CD4-positive, alpha-beta memory T cell (primary cell): ENCODE measurements around the gene RNF4. TPM values are rescaled to one million over a fixed set of nuclear protein-coding genes. Genes with fewer than 3 reads are reported as not detected.

ENCODE experiments used
- CTCF ChIA-PET: fragments of 350-600 bp; sonication (Branson Sonifier 250); formaldehyde crosslinking; loops from one replicate; lab custom pipeline; 2021; ENCODE audit warnings: inconsistent platforms; ENCODE audit not compliant: partially characterized antibody; lab: Charles Lee
- POLR2A ChIA-PET: fragments of 350-600 bp; sonication (Branson Sonifier 250); formaldehyde crosslinking; loops from one replicate; lab custom pipeline; 2021; ENCODE audit not compliant: partially characterized antibody; lab: Charles Lee
- DNase-seq, 5 donors: peaks; one replicate each; pipeline versions ENCODE4 v3.0.0 to v3.0.0-alpha.2; 2020 to 2022; ENCODE audit warnings: mixed read lengths in 1 of 5
- H3K27ac ChIP-seq: one replicate; pipeline ENCODE4 v1.7.0; 2013; ENCODE audit warnings: low read depth, low read length
- H3K27me3 ChIP-seq: 2 replicates; pipeline ENCODE4 v1.7.0; 2013; ENCODE audit warnings: mild to moderate bottlenecking, low read length, moderate library complexity; ENCODE audit not compliant: insufficient read depth
- H3K36me3 ChIP-seq: 2 replicates; pipeline ENCODE4 v1.7.0; 2013; ENCODE audit warnings: mild to moderate bottlenecking, low read length, moderate library complexity; ENCODE audit not compliant: insufficient read depth
- H3K4me1 ChIP-seq: 2 replicates; pipeline ENCODE4 v1.7.0; 2013; ENCODE audit warnings: mild to moderate bottlenecking, low read length, moderate library complexity; ENCODE audit not compliant: insufficient read depth
- H3K4me3 ChIP-seq, 2 donors: one replicate each; pipeline ENCODE4 v1.7.0; 2013; ENCODE audit warnings: low read length in 2 of 2, mild to moderate bottlenecking in 1 of 2
- H3K9me3 ChIP-seq, 2 donors: one replicate each; pipeline ENCODE4 v1.7.0; 2013; ENCODE audit warnings: low read length in 2 of 2, control low read depth in 1 of 2; ENCODE audit not compliant: control insufficient read depth in 1 of 2
- H3K27ac Mint-ChIP-seq, 7 donors: one replicate each; pipeline ENCODE4 v1.8.0; 2020 to 2021; ENCODE audit warnings: mixed read lengths in 7 of 7, mild to moderate bottlenecking in 6 of 7, inconsistent platforms in 3 of 7, moderate library complexity in 3 of 7
- H3K27me3 Mint-ChIP-seq, 2 donors: one replicate each; pipeline ENCODE4 v1.8.0; 2020 to 2021; ENCODE audit warnings: mixed read lengths in 2 of 2
- H3K36me3 Mint-ChIP-seq, 2 donors: one replicate each; pipeline ENCODE4 v1.8.0; 2020 to 2021; ENCODE audit warnings: mixed read lengths in 2 of 2, inconsistent platforms in 1 of 2, mild to moderate bottlenecking in 1 of 2
- H3K4me1 Mint-ChIP-seq, 4 donors: one replicate each; pipeline ENCODE4 v1.8.0; 2020 to 2021; ENCODE audit warnings: mixed read lengths in 4 of 4, mild to moderate bottlenecking in 1 of 4
- H3K4me3 Mint-ChIP-seq, 8 donors: one replicate each; pipeline ENCODE4 v1.8.0; 2020 to 2021; ENCODE audit warnings: mixed read lengths in 8 of 8, mild to moderate bottlenecking in 7 of 8, moderate library complexity in 6 of 8, inconsistent platforms in 3 of 8
- H3K9me3 Mint-ChIP-seq, 8 donors: one replicate each; pipeline ENCODE4 v1.8.0; 2020 to 2021; ENCODE audit warnings: mixed read lengths in 8 of 8, mild to moderate bottlenecking in 5 of 8, inconsistent platforms in 3 of 8, moderate library complexity in 1 of 8
- intact Hi-C: fragments of 100-400 bp; cut with micrococcal nuclease; formaldehyde crosslinking; loops from one replicate; pipeline ENCODE4 v1.15.1; 2023
- polyA plus RNA-seq, 2 donors: library from polyadenylated mRNA; unstranded; fragments of 300-500 nt; fragmentation: Illumina TruSeq; gene quantifications; one replicate each; pipeline ENCODE4 v1.2.3, GENCODE V29; 2021
- total RNA-seq, 2 experiments: library from RNA; stranded (reverse); gene quantifications; one replicate each; pipeline ENCODE4 v1.2.3, GENCODE V29; 2021

RNF4 gene
- total and polyA plus RNA-seq, 4 experiments from 2014 or later = 68.0 to 105 (median 99.0) TPM

- Mint-ChIP-seq H3K4me1 (peaks cover 14 to 62% (median 28%) of the 10 kb centered on the region in 4 donors), H3K36me3 (no peaks in the 10 kb centered on the region), H3K27ac (no peak overlapping the region), H3K4me3 (no peak overlapping the region), H3K27me3 (no peaks in the 10 kb centered on the region), H3K9me3 (no peaks in the 10 kb centered on the region)
- ChIA-PET CTCF (interaction anchor here (1.5 kb wide), 1 partner anchor 333 kb away, joined by 4 read pairs; no protein-coding TSS in a partner anchor), POLR2A (no interaction called here)
- intact Hi-C loops = no loop called here
- H3K9me3 ChIP-seq = no peaks in the 10 kb centered on the region
- peaks cover 30% of the 10 kb centered on the region for H3K4me1 ChIP-seq
- no peaks in the 10 kb centered on the region for H3K36me3 ChIP-seq
- H3K27ac ChIP-seq = no peak overlapping the region
- no peak for DNase-seq
- H3K27me3 ChIP-seq = no peaks in the 10 kb centered on the region
- no peak overlapping the region for H3K4me3 ChIP-seq
Observed at GRCh38 chr4:2552806-2553205, 83.9 kb downstream of the RNF4 start.

- Mint-ChIP-seq H3K4me1 (peaks cover 27 to 69% (median 39%) of the 10 kb centered on the region in 4 donors), H3K27me3 (no peaks in the 10 kb centered on the region), H3K27ac (no peak overlapping the region), H3K4me3 (no peak overlapping the region), H3K9me3 (peaks cover 0 to 2% (median 0%) of the 10 kb centered on the region in 8 donors), H3K36me3 (peaks cover 9 to 25% of the 10 kb centered on the region in 2 donors)
- ChIA-PET CTCF (interaction anchor here (1.5 kb wide), 1 partner anchor 11 kb away, joined by 4 read pairs; no protein-coding TSS in a partner anchor), POLR2A (no interaction called here)
- Histone ChIP-seq H3K4me3 (no peak overlapping the region), H3K27ac (no peak overlapping the region), H3K36me3 (no peaks in the 10 kb centered on the region), H3K4me1 (peaks cover 18% of the 10 kb centered on the region), H3K9me3 (no peaks in the 10 kb centered on the region), H3K27me3 (no peaks in the 10 kb centered on the region)
- intact Hi-C loops = no loop called here
- no peak for DNase-seq
Observed at GRCh38 chr4:2558301-2558700, 89.4 kb downstream of the RNF4 start.

GRCh38 chr4:2560167-2560566, 91.3 kb downstream of the RNF4 start:
- Histone ChIP-seq H3K4me1 (peaks cover 5% of the 10 kb centered on the region), H3K27me3 (no peaks in the 10 kb centered on the region), H3K9me3 (no peaks in the 10 kb centered on the region), H3K27ac (no peak overlapping the region), H3K4me3 (no peak overlapping the region), H3K36me3 (no peaks in the 10 kb centered on the region)
- Mint-ChIP-seq H3K4me1 (peaks cover 24 to 67% (median 38%) of the 10 kb centered on the region in 4 donors), H3K4me3 (no peak overlapping the region), H3K9me3 (peaks cover 0 to 2% (median 0%) of the 10 kb centered on the region in 8 donors), H3K27me3 (no peaks in the 10 kb centered on the region), H3K27ac (peak overlapping the region in 3 of 7 donors; percentile 0 to 65 (median 32)), H3K36me3 (peaks cover 16 to 35% of the 10 kb centered on the region in 2 donors)
- intact Hi-C loops = no loop called here
- POLR2A ChIA-PET = no interaction called here
- no peak for DNase-seq
- CTCF ChIA-PET = no interaction called here

Other genes with a start within 250 kb of the RNF4 start
- gene HAUS3, start 227.0 kb upstream of the RNF4 start, total RNA-seq = 10 to 100 TPM; 35.9 to 39.2 TPM
- gene HAUS3, start 227.0 kb upstream of the RNF4 start, polyA plus RNA-seq = 10 to 100 TPM; 24.8 to 43.9 TPM
- gene POLN, start 227.0 kb upstream of the RNF4 start, total RNA-seq = 1 to 10 TPM; 3.8 to 4.4 TPM
- 1 to 10 TPM in 1 of 2 donors, under 1 TPM in 1; 0.24 to 1.8 TPM for gene POLN, start 227.0 kb upstream of the RNF4 start, polyA plus RNA-seq
- gene MXD4, start 207.0 kb upstream of the RNF4 start, total RNA-seq = 10 to 100 TPM; 66.5 to 67.5 TPM
- gene MXD4, start 207.0 kb upstream of the RNF4 start, polyA plus RNA-seq = 10 to 100 TPM; 31.9 to 48.9 TPM
- 10 to 100 TPM; 31.4 to 31.8 TPM for gene ZFYVE28, start 50.5 kb upstream of the RNF4 start, total RNA-seq
- gene ZFYVE28, start 50.5 kb upstream of the RNF4 start, polyA plus RNA-seq = 10 to 100 TPM; 13.1 to 16.2 TPM
- gene CFAP99, start 50.2 kb upstream of the RNF4 start, total RNA-seq = under 1 TPM; 0.12 to 0.19 TPM
- gene CFAP99, start 50.2 kb upstream of the RNF4 start, polyA plus RNA-seq = not detected
- gene FAM193A, start 67.5 kb downstream of the RNF4 start, total RNA-seq = 10 to 100 TPM; 47.8 TPM
- 1 to 10 TPM in 1 of 2 donors, under 1 TPM in 1; 0.16 to 4.4 TPM for gene FAM193A, start 67.5 kb downstream of the RNF4 start, polyA plus RNA-seq